Measurements from ENCODE around the gene NELFA.

DNA sequence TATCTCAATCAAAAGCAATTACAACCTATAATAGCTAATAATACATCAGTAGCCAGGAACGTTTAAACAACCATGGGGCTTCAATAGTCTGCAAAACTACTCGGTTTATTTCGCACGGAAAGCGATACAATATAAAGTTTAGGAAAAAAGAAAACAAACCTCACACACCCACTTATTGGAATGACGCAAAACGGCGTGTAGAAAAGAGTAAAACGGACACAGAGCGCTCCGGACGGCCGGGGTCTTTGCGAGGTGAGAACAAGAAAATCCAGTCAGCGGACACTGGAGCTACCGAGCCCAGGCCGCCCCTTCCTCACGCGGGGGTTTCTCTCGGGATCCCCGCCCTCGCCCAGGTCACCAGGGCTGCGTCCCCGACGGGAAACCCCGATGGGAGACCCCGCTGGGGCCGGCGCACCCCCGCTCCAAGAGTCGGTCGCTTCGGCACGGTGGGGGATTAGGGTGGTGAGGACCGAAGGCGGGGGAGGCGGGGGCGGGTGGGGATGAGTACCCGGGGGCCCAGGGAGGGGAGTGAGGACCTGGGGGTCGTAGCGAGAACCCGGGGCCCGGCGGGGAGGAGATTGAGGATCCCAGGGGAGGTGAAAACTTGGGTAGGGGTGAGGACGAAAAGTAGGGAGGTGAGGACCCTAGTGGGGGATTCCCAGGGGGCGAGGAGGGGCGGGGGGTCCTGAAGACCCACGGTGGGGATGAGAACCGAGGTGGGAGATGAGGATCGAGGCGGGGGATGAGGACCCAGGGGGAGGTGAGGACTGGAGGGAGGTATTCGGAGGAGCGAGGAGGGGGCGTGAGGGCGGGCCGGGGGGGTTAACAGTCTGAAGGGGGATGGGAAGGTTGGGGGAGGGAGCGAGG, 737 bp downstream of the NELFA start:
- TF ChIP-seq, protein P1, sequence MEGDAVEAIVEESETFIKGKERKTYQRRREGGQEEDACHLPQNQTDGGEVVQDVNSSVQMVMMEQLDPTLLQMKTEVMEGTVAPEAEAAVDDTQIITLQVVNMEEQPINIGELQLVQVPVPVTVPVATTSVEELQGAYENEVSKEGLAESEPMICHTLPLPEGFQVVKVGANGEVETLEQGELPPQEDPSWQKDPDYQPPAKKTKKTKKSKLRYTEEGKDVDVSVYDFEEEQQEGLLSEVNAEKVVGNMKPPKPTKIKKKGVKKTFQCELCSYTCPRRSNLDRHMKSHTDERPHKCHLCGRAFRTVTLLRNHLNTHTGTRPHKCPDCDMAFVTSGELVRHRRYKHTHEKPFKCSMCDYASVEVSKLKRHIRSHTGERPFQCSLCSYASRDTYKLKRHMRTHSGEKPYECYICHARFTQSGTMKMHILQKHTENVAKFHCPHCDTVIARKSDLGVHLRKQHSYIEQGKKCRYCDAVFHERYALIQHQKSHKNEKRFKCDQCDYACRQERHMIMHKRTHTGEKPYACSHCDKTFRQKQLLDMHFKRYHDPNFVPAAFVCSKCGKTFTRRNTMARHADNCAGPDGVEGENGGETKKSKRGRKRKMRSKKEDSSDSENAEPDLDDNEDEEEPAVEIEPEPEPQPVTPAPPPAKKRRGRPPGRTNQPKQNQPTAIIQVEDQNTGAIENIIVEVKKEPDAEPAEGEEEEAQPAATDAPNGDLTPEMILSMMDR (IDR thresholded peaks at IDR 0.05), result no peak
- no peak for TF ChIP-seq POLR2A (IDR thresholded peaks at IDR 0.05)
